Fibroblast of skin of abdomen (primary cell): Measurements from ENCODE around the gene TRIM17.
"Not testable (repeated sequence)": the region's sequence is repeated elsewhere in the genome, so short reads cannot be mapped to it uniquely, and the experiment has no call there.

ENCODE experiments used
- DNase-seq: peaks from one replicate; pipeline ENCODE4 v3.0.0-alpha.2; 2013

The TRIM17 gene

GRCh38 chr1:228446852-228447251, 30.2 kb upstream of the TRIM17 start:
- no peak for DNase-seq

GRCh38 chr1:228445843-228446650, 29.4 kb upstream of the TRIM17 start:
- DNase-seq, result peak; percentile 28

GRCh38 chr1:228445490-228445842, 28.8 kb upstream of the TRIM17 start:
- DNase-seq, result no peak

GRCh38 chr1:228443395-228443794, 26.7 kb upstream of the TRIM17 start:
- no peak for DNase-seq

GRCh38 chr1:228440761-228441500, 24.3 kb upstream of the TRIM17 start:
- DNase-seq, result no peak

- DNase-seq, result no peak
Measured at GRCh38 chr1:228438266-228438665, 21.6 kb upstream of the TRIM17 start.

GRCh38 chr1:228437424-228437962, 20.8 kb upstream of the TRIM17 start:
- DNase-seq, result no peak

GRCh38 chr1:228434689-228435088, 18.0 kb upstream of the TRIM17 start:
- DNase-seq, result no peak

GRCh38 chr1:228433337-228434053, 16.8 kb upstream of the TRIM17 start:
- not testable (repeated sequence) for DNase-seq

- no peak for DNase-seq
Measured at GRCh38 chr1:228430243-228430642, 13.6 kb upstream of the TRIM17 start.

- DNase-seq, result no peak
Measured at GRCh38 chr1:228429698-228430097, 13.0 kb upstream of the TRIM17 start.

GRCh38 chr1:228429007-228429406, 12.3 kb upstream of the TRIM17 start:
- no peak for DNase-seq

- DNase-seq, result no peak
Measured at GRCh38 chr1:228428412-228428811, 11.8 kb upstream of the TRIM17 start.

GRCh38 chr1:228426518-228427175, 10.0 kb upstream of the TRIM17 start:
- DNase-seq, result no peak

GRCh38 chr1:228424685-228425660, 8.3 kb upstream of the TRIM17 start:
- no peak for DNase-seq

GRCh38 chr1:228423404-228424053, 6.9 kb upstream of the TRIM17 start:
- no peak for DNase-seq

GRCh38 chr1:228420968-228421826, 4.5 kb upstream of the TRIM17 start:
- DNase-seq, result no peak

GRCh38 chr1:228417483-228418203, 982 bp upstream of the TRIM17 start:
- DNase-seq, result no peak

- DNase-seq, result no peak
Measured at GRCh38 chr1:228417061-228417460, 400 bp upstream of the TRIM17 start.
